ENCODE measurements around the gene ASPSCR1. TPM values are rescaled to one million over a fixed set of nuclear protein-coding genes. Genes with fewer than 3 reads are reported as not detected.

The ASPSCR1 gene
- total and polyA plus RNA-seq, 10 of the 15 experiments (the other 5 are each of a cell fraction or from before 2014, with no cell fraction given) = 1.5 to 48.4 (median 25.4) TPM

DNA sequence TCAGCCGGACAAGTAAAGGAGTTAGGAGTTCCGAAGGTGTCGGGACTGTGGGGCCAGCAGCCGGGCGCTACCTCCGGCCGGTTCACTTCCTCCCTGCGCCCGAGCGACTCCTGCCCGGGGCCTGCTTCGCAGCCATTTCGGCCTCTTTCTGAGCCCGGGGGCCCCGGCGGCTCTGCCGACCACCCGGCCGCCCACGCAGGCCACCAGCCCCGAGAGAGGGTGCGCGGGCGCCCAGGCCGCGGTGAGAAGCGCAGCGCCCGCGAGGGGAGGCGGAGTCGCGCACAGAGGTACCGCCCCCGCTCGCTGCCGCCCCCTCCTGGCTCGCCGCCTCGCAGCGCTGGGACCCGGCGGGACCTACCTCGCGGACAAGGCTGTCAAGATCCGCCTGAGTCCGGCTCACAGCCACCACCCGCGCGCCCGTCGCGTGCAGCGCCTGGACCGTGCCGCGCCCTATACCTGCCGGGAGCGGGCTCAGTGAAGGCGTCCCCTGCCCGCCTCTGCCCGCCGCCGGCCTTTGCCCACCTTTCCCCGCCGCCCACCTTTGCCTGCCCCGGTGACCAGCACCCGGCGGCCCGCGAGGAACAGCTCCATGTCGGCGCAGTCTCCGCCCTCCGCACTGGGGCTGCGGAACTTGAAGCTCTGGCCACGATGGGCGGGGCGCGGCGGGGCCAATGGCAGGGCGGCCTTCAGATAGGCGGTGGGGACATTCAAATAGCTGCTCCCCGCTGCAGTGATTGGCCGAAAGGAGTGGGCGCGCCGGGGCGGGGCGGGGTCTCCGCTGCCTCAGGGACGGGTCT, 59.9 kb downstream of the ASPSCR1 start, which contains the start of gene DCXR (continued):
- TF ChIP-seq SMARCA5 (IDR thresholded peaks at IDR 0.05) = peak; percentile 99
- TF ChIP-seq MAX (IDR thresholded peaks at IDR 0.05; ENCODE audit: low read depth, low read length) = peak; percentile 33; the same call in 1 of the 2 replicates
- TF ChIP-seq, protein P1, sequence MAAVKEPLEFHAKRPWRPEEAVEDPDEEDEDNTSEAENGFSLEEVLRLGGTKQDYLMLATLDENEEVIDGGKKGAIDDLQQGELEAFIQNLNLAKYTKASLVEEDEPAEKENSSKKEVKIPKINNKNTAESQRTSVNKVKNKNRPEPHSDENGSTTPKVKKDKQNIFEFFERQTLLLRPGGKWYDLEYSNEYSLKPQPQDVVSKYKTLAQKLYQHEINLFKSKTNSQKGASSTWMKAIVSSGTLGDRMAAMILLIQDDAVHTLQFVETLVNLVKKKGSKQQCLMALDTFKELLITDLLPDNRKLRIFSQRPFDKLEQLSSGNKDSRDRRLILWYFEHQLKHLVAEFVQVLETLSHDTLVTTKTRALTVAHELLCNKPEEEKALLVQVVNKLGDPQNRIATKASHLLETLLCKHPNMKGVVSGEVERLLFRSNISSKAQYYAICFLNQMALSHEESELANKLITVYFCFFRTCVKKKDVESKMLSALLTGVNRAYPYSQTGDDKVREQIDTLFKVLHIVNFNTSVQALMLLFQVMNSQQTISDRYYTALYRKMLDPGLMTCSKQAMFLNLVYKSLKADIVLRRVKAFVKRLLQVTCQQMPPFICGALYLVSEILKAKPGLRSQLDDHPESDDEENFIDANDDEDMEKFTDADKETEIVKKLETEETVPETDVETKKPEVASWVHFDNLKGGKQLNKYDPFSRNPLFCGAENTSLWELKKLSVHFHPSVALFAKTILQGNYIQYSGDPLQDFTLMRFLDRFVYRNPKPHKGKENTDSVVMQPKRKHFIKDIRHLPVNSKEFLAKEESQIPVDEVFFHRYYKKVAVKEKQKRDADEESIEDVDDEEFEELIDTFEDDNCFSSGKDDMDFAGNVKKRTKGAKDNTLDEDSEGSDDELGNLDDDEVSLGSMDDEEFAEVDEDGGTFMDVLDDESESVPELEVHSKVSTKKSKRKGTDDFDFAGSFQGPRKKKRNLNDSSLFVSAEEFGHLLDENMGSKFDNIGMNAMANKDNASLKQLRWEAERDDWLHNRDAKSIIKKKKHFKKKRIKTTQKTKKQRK (IDR thresholded peaks at IDR 0.05; ENCODE audit: low read depth, low read length) = no peak
- TF ChIP-seq RELA (IDR thresholded peaks at IDR 0.05; ENCODE audit: borderline replicate concordance, partially characterized antibody) = peak; percentile 60
- 0 out of 2 replicates have a peak, but pooled peaks have one; percentile 67 for TF ChIP-seq ZNF24 (IDR thresholded peaks at IDR 0.05)
- TF ChIP-seq, protein P2, sequence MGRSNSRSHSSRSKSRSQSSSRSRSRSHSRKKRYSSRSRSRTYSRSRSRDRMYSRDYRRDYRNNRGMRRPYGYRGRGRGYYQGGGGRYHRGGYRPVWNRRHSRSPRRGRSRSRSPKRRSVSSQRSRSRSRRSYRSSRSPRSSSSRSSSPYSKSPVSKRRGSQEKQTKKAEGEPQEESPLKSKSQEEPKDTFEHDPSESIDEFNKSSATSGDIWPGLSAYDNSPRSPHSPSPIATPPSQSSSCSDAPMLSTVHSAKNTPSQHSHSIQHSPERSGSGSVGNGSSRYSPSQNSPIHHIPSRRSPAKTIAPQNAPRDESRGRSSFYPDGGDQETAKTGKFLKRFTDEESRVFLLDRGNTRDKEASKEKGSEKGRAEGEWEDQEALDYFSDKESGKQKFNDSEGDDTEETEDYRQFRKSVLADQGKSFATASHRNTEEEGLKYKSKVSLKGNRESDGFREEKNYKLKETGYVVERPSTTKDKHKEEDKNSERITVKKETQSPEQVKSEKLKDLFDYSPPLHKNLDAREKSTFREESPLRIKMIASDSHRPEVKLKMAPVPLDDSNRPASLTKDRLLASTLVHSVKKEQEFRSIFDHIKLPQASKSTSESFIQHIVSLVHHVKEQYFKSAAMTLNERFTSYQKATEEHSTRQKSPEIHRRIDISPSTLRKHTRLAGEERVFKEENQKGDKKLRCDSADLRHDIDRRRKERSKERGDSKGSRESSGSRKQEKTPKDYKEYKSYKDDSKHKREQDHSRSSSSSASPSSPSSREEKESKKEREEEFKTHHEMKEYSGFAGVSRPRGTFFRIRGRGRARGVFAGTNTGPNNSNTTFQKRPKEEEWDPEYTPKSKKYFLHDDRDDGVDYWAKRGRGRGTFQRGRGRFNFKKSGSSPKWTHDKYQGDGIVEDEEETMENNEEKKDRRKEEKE (IDR thresholded peaks at IDR 0.05) = no peak
- peak; percentile 84; the same call in 1 of the 2 replicates for TF ChIP-seq RB1 (IDR thresholded peaks at IDR 0.05; ENCODE audit: borderline replicate concordance)
- peak; percentile 46; the same call in 1 of the 2 replicates for TF ChIP-seq NR2C1 (IDR thresholded peaks at IDR 0.05)
- TF ChIP-seq, protein P3, sequence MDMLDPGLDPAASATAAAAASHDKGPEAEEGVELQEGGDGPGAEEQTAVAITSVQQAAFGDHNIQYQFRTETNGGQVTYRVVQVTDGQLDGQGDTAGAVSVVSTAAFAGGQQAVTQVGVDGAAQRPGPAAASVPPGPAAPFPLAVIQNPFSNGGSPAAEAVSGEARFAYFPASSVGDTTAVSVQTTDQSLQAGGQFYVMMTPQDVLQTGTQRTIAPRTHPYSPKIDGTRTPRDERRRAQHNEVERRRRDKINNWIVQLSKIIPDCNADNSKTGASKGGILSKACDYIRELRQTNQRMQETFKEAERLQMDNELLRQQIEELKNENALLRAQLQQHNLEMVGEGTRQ (IDR thresholded peaks at IDR 0.05; ENCODE audit: borderline replicate concordance, low read depth, low read length) = no peak
- TF ChIP-seq EZH2 (IDR thresholded peaks at IDR 0.05; ENCODE audit: borderline replicate concordance, control insufficient read depth, low read depth, low read length) = no peak
- TF ChIP-seq BHLHE40 (IDR thresholded peaks at IDR 0.05; ENCODE audit: borderline replicate concordance in 1 of 2, low read depth in 2 of 2, low read length in 1 of 2) = peak; percentile 70 to 95; a peak in 3 of 4 replicates
- TF ChIP-seq SMAD5 (IDR thresholded peaks at IDR 0.05; ENCODE audit: low read depth) = peak; percentile 86
- TF ChIP-seq WRNIP1 (IDR thresholded peaks at IDR 0.05; ENCODE audit: borderline replicate concordance, low read depth, low read length) = no peak
- no peak for TF ChIP-seq HDAC6 (IDR thresholded peaks at IDR 0.05; ENCODE audit: unreplicated experiment)
- TF ChIP-seq ZSCAN29 (IDR thresholded peaks at IDR 0.05) = 0 out of 2 replicates have a peak, but pooled peaks have one; percentile 48
- TF ChIP-seq NR2F1 (conservative IDR thresholded peaks at IDR 0.05) = peak; percentile 86
- peak; percentile 91 for TF ChIP-seq NFYB (IDR thresholded peaks at IDR 0.05; ENCODE audit: insufficient read depth, low read depth, low read length)
- TF ChIP-seq CEBPB (IDR thresholded peaks at IDR 0.05; ENCODE audit: borderline replicate concordance in 1 of 2, low read depth in 2 of 2, low read length in 2 of 2) = no peak
- peak; percentile 42; the same call in 1 of the 2 replicates for TF ChIP-seq SPI1 (IDR thresholded peaks at IDR 0.05; ENCODE audit: borderline replicate concordance, insufficient read depth, low read depth, low read length)
- TF ChIP-seq POLR2A (IDR thresholded peaks at IDR 0.05; ENCODE audit: low read depth, low read length) = peak; percentile 99
